NCI-H460 (cell line): ENCODE data around the gene CKMT2. TPM values are rescaled to one million over a fixed set of nuclear protein-coding genes. Genes with fewer than 3 reads are reported as not detected.

Source experiments
- DNase-seq: peaks from one replicate; pipeline ENCODE4 v3.0.0-alpha.2; 2016; ENCODE audit warnings: low read depth; ENCODE audit errors: extremely low read depth
- total RNA-seq: library from RNA; depleted of rRNA; stranded (reverse); fragments of >200 nt; shearing (Covaris generic); gene quantifications from 2 replicates; pipeline ENCODE4 v1.2.3, GENCODE V29; 2014

Gene CKMT2
- total RNA-seq, 1 experiment from 2014 or later = not detected

DNA sequence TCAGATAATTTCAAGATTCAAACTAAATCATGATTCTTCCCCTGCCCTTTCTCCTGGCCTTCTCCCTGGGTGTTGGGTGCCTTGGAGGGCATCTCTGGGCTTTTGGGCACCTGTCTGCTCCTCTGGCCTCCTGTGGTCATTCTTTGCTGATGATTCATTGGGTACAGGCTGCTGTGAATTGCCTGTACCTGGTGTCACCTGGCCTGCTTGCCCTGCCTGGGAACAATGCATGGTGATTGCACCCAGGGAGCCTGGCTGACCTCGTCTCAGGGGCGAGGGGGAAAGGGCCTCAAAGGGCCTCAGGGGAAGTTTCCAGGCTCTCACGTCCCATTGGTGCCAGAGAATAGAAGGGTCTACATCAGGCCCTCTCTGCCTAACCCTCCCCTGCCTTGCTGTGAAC, 20.1 kb upstream of the CKMT2 start:
- no peak for DNase-seq

- no peak for DNase-seq
Observed at GRCh38 chr5:81214848-81215247, 18.3 kb upstream of the CKMT2 start.

DNA sequence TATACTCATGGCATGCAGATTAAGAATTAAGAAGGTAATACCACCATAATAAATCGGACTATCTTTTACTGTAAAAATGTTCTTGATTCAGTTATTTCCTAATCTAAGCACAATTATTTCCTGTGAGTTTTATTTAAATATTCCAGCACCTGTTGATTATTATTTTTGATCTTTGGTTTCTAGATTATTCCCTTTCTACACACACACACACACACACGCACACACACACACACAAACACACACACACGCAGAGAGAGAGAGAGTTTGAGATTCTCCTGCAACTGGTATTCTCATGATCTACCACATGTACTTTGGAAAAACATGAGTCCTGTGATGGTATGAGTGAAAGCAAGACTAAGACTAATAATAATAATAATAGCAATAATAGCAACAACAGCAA, 17.0 kb upstream of the CKMT2 start:
- no peak for DNase-seq

- no peak for DNase-seq
Observed at GRCh38 chr5:81219389-81219788, 13.7 kb upstream of the CKMT2 start.

GRCh38 chr5:81222285-81222684, 10.8 kb upstream of the CKMT2 start:
- no peak for DNase-seq

- no peak for DNase-seq
Observed at GRCh38 chr5:81225463-81225862, 7.7 kb upstream of the CKMT2 start.

DNA sequence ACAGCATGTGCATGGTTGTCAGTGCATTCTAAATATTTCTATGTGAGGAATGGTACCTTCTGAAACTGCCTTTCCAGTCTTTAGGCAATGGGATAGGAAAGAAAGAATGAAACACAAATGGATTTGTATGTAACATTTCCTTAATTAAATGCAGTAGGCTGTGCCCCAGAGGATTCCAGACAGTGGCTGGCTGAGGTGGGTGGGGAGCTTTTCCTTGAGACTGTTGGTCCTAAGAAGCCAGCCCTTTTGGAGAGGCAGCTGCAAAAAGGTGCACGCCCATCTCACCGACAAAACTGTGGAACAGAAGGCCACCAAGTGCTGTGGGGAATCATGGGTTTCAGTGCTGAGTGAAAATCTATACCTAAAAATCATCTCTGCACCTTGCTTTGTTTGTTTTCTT, 6.8 kb upstream of the CKMT2 start:
- no peak for DNase-seq

DNA sequence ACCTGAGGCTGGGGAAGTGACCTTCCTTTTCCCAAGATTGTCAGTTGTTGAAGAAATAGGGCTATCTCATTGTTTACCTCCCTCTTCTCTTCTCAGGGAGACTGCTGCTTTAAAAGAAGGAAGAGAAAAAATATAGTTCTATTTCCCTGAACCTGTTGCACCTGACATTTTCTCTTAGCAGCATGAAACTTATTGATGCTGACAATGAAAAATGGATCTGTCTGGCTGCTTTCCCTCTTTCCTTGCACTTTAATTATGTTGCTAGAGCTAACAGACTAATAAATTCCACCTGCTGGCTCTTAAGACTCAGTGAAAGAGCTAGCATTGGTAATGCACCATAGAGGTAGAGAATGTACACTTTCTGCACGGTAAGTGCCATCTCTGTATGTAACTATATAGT, 6.2 kb upstream of the CKMT2 start:
- no peak for DNase-seq

DNA sequence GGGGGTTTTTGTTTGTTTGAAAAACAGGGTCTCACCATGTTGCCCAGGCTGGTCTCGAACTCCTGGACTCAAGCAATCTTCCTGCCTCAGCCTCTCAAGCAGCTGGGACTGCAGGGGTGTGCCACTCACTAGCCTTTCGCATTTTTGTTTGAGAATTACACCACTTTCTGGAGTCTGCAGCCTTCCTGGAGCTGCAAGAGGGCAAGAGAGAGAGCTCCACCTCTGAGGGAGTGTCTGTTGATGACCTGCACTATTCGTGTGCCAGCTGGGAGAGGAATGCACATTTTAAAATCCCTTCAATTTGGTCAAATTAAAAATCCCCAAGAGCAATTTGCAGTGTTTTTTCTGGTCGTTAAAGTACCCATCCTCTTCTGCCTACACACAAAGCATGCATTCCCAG, 5.0 kb upstream of the CKMT2 start:
- DNase-seq = no peak

- no peak for DNase-seq
Observed at GRCh38 chr5:81230416-81230815, 2.7 kb upstream of the CKMT2 start.

DNA sequence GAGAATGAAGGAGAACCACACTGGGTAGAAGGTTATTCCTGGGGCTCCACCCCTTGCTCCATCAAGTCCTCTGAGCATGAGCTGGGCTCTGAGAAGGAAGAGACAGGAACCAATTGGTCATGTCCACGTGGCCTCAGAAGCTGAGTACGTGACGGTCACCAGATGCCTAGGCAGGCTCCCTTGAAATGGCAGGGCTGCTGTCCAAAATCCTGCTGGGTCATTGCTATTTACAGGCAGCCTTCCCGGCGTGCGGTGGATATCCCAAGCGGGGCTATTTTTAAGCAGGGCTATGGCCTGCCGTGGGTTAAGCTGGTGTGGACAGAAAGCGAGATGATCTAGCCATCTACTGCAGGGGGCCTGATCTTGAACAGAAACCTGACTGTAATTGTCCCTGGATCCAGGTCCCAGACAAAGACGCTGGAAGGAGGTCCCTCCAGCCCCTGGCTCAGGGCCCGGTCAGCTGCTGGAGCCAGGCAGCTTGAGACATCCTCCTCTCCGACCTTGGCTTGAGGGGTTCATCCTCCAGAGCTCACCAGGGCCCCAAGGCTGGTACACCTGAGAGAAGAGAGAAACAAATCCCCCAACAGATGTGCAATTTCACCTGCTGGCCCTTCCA, 550 bp upstream of the CKMT2 start:
- no peak for DNase-seq

GRCh38 chr5:81234299-81234698, 1.2 kb downstream of the CKMT2 start:
- no peak for DNase-seq

DNA sequence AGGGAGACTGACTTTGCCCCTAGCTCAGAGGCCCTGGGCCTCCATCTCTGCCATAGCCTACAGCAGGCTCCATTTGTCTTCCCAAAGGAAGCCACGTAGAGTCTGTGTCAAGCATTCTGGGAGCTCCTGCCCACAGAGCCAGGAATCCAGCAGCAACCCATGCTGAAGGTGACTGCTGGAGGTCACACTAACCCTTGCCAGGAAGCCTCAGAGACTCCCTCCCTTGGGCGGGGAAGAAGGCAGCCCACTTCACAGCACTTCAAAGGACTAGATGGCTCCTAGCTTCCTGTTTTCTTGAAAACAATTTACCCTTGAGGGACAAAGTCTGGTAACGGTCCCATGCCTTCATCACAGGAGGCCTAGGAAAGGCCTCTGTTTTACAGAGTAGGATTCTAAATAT, 1.7 kb downstream of the CKMT2 start:
- no peak for DNase-seq

DNA sequence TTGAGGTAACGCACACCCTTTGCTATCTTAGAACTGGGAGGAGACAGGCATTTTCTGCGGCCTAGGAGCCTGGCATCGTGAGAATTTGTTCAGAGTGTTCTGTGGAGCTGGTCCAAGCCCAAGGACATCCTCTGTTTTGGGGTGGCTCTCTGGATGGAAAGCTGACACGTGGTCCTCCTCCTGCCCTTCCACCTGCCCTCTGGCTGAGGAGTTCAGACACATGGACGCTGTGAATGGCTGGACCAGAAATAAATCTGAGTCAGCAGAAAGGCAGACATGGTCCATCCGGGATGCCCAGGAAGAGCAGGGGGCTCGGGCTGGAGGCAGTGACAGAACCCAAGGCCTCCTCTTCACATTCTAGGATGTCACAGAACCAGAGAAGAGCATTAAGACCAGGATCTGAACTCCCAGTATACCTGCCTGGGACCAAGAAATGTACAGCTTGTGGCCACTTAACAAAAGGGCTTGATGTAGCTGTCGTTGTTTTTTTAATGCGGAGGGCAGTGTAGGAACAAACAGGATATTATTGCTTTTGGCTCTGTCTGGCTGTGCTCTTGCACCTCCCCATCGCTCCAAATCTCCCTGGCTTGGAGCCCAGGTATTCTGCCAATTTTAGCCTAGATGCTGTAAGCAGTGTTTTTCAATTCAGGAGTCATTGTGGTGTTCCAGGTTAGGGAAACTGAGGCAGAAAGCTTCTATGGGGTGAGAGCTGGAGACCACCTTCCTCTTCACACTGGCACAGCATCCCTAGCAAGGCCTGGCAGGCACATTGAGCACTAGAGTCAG, 2.4 kb downstream of the CKMT2 start:
- no peak for DNase-seq

- no peak for DNase-seq
Observed at GRCh38 chr5:81238460-81238859, 5.3 kb downstream of the CKMT2 start.

GRCh38 chr5:81239613-81240012, 6.5 kb downstream of the CKMT2 start:
- no peak for DNase-seq

DNA sequence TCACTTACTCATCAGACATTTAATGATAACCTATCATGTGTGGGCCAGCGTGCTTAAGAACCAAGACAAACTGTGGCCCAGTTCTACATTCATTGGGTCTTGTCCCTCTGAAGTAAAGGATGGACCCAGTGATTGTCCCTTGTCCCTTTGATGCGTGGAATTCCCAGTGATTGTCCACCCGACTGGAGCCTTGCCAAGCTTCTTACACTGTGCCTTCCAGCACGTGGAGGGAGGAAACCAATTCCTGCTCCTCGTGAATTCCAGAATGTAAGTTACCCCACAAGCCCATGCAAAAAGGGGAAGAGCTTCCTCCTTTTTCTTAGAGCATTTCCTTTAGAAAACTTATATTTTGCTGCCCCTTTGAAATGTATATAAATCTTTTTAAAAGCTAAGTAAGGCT, 7.9 kb downstream of the CKMT2 start:
- no peak for DNase-seq

GRCh38 chr5:81241961-81242648, 9.0 kb downstream of the CKMT2 start:
- DNase-seq = no peak

- no peak for DNase-seq
Observed at GRCh38 chr5:81242906-81243436, 9.8 kb downstream of the CKMT2 start.

GRCh38 chr5:81244451-81244850, 11.3 kb downstream of the CKMT2 start:
- DNase-seq = no peak

DNA sequence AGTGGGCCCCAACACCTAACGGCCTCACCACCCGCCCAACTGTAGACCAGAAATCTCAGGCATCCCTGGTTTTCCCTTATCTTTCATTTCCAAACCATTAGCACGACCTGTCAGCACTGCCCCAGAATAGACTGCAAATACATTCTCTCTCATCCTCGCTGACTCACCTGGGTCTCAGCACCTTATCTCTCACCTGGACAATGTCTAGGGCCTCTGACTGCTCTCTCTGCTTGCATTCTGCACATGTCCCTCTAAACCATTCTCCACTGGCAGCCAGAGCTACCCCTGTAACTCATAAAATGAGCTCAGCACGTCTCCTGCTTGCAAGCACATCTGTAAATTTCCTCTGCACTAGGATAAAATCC, 12.7 kb downstream of the CKMT2 start:
- DNase-seq = no peak

DNA sequence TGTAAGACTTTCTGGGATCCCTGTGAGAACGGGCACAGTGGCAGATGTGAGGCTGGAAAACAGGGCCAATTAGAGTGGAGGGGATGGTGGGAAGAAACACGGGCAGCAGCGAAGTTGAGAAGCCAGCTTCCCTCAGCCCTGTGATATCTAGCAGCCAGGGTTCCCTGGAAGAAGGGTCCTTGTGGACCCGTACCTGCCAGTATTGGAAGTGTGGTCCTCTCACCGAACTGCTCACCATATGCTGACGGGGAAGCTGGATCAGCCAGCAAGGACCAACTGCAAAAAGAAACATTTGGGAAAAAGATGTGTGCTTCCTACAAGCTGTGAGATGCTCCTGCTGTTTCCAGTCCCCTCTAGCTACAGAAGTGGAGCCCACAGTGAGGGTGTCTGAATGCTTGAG, 13.6 kb downstream of the CKMT2 start:
- DNase-seq = no peak
